Limb (tissue), 2 donors: ENCODE measurements around the gene ICOSLG.
"Not testable (repeated sequence)": the region's sequence is repeated elsewhere in the genome, so short reads cannot be mapped to it uniquely, and the experiment has no call there.

ENCODE experiments used
- DNase-seq, 2 donors: peaks; one replicate each; pipeline ENCODE4 v3.0.0-alpha.2; 2016; ENCODE audit errors: extremely low spot score in 2 of 2

Gene ICOSLG

GRCh38 chr21:44184862-44185261 lies 55.9 kb downstream of the ICOSLG start:
- DNase-seq = not testable (repeated sequence)

- DNase-seq = not testable (repeated sequence)
These were observed 58.5 kb downstream of the ICOSLG start for GRCh38 chr21:44182202-44182601.

- not testable (repeated sequence) for DNase-seq
These were observed 59.2 kb downstream of the ICOSLG start for GRCh38 chr21:44181506-44181905.

- DNase-seq = not testable (repeated sequence)
These were observed 64.6 kb downstream of the ICOSLG start for GRCh38 chr21:44176127-44176526.

GRCh38 chr21:44175189-44175588 lies 65.6 kb downstream of the ICOSLG start:
- DNase-seq = not testable (repeated sequence)
